GM12873 (cell line): Measurements from ENCODE around the gene CFB.
A peak's percentile ranks its signal among the peaks of the same experiment; 100 is the strongest.

ENCODE experiments used
- TF ChIP-seq, protein P1 (sequence below): IDR thresholded peaks from 2 replicates; pipeline ENCODE4 v1.5.1; 2012; ENCODE audit warnings: low read depth, mild to moderate bottlenecking, moderate library complexity, low read length, control low read depth; ENCODE audit not compliant: insufficient read depth; ENCODE audit errors: missing control alignments

The CFB gene

DNA sequence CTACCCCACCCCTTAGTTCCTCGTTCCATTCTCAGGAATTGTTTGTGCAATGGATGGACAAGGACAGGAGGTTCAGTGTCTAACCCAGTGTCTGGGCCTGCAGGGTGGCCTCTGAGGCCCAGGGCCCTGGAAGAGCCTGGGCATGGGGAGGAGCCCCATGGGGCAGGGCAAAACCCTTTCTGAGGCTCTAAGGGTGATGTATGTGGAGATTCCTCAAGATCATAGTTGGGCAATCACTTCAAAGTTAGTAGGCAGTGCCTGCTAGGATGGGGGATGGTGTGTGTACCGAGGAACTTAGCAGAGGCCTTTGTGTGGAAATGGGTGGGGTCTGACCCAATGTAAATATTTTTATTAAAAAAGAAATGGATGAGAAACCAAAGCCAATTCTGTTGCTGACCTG lies 25.1 kb upstream of the CFB start:
- TF ChIP-seq, protein P1, sequence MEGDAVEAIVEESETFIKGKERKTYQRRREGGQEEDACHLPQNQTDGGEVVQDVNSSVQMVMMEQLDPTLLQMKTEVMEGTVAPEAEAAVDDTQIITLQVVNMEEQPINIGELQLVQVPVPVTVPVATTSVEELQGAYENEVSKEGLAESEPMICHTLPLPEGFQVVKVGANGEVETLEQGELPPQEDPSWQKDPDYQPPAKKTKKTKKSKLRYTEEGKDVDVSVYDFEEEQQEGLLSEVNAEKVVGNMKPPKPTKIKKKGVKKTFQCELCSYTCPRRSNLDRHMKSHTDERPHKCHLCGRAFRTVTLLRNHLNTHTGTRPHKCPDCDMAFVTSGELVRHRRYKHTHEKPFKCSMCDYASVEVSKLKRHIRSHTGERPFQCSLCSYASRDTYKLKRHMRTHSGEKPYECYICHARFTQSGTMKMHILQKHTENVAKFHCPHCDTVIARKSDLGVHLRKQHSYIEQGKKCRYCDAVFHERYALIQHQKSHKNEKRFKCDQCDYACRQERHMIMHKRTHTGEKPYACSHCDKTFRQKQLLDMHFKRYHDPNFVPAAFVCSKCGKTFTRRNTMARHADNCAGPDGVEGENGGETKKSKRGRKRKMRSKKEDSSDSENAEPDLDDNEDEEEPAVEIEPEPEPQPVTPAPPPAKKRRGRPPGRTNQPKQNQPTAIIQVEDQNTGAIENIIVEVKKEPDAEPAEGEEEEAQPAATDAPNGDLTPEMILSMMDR: no peak

DNA sequence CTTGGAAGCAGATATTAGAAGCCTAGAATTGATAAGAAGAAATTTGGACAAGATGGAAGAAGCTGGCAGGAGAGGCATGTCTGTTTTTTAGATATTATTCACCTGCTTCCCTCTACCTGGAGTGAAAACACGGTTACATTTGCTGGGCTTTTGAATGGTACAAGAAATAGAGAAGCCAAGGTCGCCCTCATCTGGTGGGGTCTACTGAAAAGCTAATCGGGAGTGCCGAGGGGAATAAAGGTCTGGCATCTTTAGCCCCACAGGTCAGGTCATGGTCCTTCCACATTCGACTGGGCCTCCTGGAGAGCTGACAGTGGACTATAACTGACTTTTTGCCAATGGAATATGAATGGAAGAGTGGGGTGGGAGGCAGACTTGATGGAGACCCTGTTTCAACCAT lies 23.0 kb upstream of the CFB start:
- TF ChIP-seq, protein P1: peak; percentile 39

DNA sequence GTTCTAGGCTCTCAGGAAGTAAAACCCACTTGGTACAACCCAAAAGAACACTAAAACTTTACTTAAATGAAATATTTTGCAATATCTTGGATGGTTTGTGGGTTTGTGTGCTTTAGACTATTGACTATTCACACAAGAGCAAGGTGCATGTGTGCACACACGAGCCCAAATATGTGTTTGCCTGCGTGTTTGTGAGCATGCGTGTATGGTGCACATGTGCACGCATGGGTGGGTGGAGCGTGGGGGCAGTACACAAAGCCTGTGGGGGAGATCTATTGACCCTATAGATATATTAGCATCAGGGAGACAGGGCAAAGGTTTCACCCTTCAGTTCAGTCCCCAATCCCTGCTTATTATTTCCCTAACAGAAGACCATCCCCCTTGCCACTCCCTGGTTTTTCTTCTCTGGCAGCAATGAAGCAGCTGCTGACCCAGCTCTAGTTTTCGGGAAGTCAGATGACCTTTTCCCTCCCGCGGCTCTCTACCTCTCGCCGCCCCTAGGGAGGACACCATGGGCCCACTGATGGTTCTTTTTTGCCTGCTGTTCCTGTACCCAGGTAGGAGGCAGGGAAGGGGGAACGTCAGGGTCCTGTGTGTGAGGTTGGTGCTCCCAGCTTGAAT lies 18.5 kb upstream of the CFB start, which contains the start of gene C2:
Gene C2 (plus strand): TSS at position 476 of the 621 bp plus-strand sequence. CDS start 36 bp downstream, at position 512.
- TF ChIP-seq, protein P1: no peak

DNA sequence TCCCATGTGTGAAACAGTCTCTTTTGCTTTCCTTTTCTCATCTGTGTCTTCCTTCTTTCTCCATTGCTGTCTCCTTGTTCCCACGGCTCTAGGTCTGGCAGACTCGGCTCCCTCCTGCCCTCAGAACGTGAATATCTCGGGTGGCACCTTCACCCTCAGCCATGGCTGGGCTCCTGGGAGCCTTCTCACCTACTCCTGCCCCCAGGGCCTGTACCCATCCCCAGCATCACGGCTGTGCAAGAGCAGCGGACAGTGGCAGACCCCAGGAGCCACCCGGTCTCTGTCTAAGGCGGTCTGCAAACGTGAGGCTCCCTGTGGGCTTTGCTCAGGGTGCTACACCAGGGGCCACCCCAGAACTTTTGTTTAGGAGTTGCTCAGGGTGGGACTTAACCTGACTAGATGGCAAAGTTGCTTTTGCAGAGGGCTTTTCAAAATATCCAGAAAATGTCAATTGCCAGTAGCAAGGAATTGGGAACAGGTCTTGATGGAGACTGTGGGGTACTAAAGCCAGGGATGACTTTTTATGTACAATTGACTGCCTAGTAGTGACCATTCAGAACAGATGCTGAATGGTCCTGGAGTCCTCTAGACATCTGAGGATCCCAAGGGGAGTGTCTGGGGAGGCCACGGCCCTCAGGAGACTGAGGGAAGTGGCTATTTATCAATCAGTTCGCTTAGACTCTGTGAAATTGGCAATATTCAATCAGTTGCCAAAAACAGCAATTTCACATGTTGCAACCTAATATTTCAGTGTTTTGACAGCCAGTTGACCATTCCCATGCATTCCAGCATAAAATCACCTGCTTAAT lies 17.8 kb upstream of the CFB start:
- TF ChIP-seq, protein P1: no peak

DNA sequence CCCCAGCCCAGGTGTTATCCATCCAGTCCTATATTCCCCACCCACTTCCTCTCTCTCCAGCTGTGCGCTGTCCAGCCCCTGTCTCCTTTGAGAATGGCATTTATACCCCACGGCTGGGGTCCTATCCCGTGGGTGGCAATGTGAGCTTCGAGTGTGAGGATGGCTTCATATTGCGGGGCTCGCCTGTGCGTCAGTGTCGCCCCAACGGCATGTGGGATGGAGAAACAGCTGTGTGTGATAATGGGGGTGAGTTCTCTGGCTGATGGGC lies 17.3 kb upstream of the CFB start:
- TF ChIP-seq, protein P1: no peak

DNA sequence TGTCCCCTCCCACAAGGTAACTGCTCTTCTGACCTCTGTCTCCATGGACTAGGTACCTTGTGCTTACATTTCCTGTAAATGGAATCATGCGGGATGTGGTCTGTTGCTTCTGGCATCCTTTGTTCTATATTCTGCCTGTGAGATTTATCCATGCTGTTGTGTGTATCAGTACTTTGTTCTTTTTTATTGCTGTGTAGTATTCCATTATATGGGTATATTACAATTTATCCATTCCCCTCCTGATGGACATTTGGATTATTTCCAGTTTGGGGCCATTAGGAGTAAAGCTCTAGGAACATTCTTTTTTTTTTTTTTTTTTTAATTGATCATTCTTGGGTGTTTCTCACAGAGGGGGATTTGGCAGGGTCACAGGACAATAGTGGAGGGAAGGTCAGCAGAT lies 14.9 kb upstream of the CFB start:
- TF ChIP-seq, protein P1: no peak

DNA sequence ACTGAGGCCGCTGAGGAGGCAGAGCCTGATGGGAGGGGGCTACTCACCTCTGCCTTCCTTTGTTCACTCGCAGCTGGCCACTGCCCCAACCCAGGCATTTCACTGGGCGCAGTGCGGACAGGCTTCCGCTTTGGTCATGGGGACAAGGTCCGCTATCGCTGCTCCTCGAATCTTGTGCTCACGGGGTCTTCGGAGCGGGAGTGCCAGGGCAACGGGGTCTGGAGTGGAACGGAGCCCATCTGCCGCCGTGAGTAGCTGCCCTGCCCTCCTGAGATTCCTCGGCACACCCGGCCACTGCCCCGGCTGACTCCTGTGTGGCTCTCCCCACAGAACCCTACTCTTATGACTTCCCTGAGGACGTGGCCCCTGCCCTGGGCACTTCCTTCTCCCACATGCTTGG lies 12.4 kb upstream of the CFB start:
- TF ChIP-seq, protein P1: no peak
